Endothelial cell of umbilical vein (primary cell): ENCODE data around the gene JARID2. TPM values are rescaled to one million over a fixed set of nuclear protein-coding genes. Genes with fewer than 3 reads are reported as not detected.

Experiments used
- BruUV-seq: library from RNA; stranded (reverse); fragments of 400-500 nt; replicated peaks from 2 replicates; lab custom pipeline; 2021; lab: Mats Ljungman, UMichigan
- CTCF ChIA-PET: fragments of 300-600, 350-600 bp; sonication (Branson Sonifier 250); formaldehyde crosslinking; loops from one replicate; lab custom pipeline; 2021; ENCODE audit warnings: antibody characterized with exemption, inconsistent platforms; lab: Charles Lee
- POLR2A ChIA-PET: fragments of 300-600, 350-600 bp; sonication (Branson Sonifier 250); formaldehyde crosslinking; loops from one replicate; lab custom pipeline; 2021; ENCODE audit warnings: antibody characterized with exemption, inconsistent platforms; lab: Charles Lee
- DNase-seq: peaks from one replicate; pipeline ENCODE4 v3.0.0-alpha.2; 2011; ENCODE audit warnings: low read depth, low spot score
- FAIRE-seq: peaks from 2 replicates; lab custom pipeline; 2011; peaks lifted over from hg19 to GRCh38; lab: Jason Lieb, UNC
- H2AFZ ChIP-seq: 2 replicates; pipeline ENCODE4 v1.6.0; 2012; ENCODE audit warnings: low read depth, low read length, control low read depth, inconsistent platforms
- H3K27ac ChIP-seq: 2 replicates; pipeline ENCODE4 v1.5.1; 2011; ENCODE audit warnings: low read depth, mild to moderate bottlenecking, control low read depth, low read length, moderate library complexity; ENCODE audit not compliant: insufficient read depth
- H3K27me3 ChIP-seq, 2 experiments: 2 replicates each; pipeline versions ENCODE4 v1.6.0 to v1.6.1; 2011; ENCODE audit warnings: low read length in 2 of 2, mixed read lengths in 1 of 2; ENCODE audit not compliant: control insufficient read depth in 2 of 2, insufficient read depth in 2 of 2
- H3K36me3 ChIP-seq, 2 experiments: 2 replicates in 1 of 2; 3 replicates in 1 of 2; pipeline ENCODE4 v1.5.1; 2011; ENCODE audit warnings: low read length in 2 of 2, mild to moderate bottlenecking in 1 of 2, moderate library complexity in 1 of 2; ENCODE audit not compliant: control insufficient read depth in 2 of 2, insufficient read depth in 2 of 2; ENCODE audit errors: extremely low read depth in 1 of 2
- H3K4me1 ChIP-seq: 3 replicates; pipeline ENCODE4 v1.5.1; 2011; ENCODE audit warnings: mild to moderate bottlenecking, low read length; ENCODE audit not compliant: control insufficient read depth, insufficient read depth; ENCODE audit errors: extremely low read depth
- H3K4me2 ChIP-seq: 2 replicates; pipeline ENCODE4 v1.6.1; 2011; ENCODE audit warnings: low read length, control low read depth, mixed read lengths; ENCODE audit not compliant: insufficient read depth
- H3K4me3 ChIP-seq, 3 experiments: fragments of 200-600 bp in 1 of 3; sonication (generic), shearing (Covaris generic) in 1 of 3; replicated peaks in 1 of 3; 2 replicates each; pipeline ENCODE4 v1.5.1; 2011 to 2016; ENCODE audit warnings: control low read depth in 3 of 3, low read length in 3 of 3, mild to moderate bottlenecking in 2 of 3, inconsistent platforms in 1 of 3, low read depth in 1 of 3, moderate library complexity in 1 of 3; ENCODE audit not compliant: insufficient read depth in 1 of 3
- H3K79me2 ChIP-seq: 2 replicates; pipeline ENCODE4 v1.6.0; 2012; ENCODE audit warnings: low read length, inconsistent platforms; ENCODE audit not compliant: control insufficient read depth, insufficient read depth
- H3K9ac ChIP-seq: replicated peaks from 2 replicates; pipeline ENCODE3; 2011; ENCODE audit warnings: low read length, control low read depth; ENCODE audit not compliant: insufficient read depth; ENCODE audit errors: extremely low read depth
- H3K9me1 ChIP-seq: replicated peaks from 3 replicates; pipeline ENCODE4 v1.6.0; 2011; ENCODE audit warnings: mild to moderate bottlenecking, low read length; ENCODE audit not compliant: control insufficient read depth, insufficient read depth; ENCODE audit errors: extremely low read depth
- H3K9me3 ChIP-seq: replicated peaks from 2 replicates; pipeline ENCODE4 v1.5.1; 2012; ENCODE audit warnings: low read length, inconsistent platforms; ENCODE audit not compliant: control insufficient read depth, insufficient read depth
- H4K20me1 ChIP-seq: replicated peaks from 2 replicates; pipeline ENCODE3; 2011; ENCODE audit warnings: mild to moderate bottlenecking, low read length; ENCODE audit not compliant: control insufficient read depth, insufficient read depth; ENCODE audit errors: extremely low read depth
- CTCF ChIP-seq, 2 donors: IDR thresholded peaks; 1 replicate in 1 of 2; 2 replicates in 1 of 2; pipeline ENCODE4 v1.5.1; 2011; ENCODE audit warnings: low read length in 2 of 2, mild to moderate bottlenecking in 2 of 2, moderate library complexity in 2 of 2, control low read depth in 1 of 2, inconsistent platforms in 1 of 2, low read depth in 1 of 2; ENCODE audit not compliant: insufficient read depth in 1 of 2; ENCODE audit errors: extremely low read depth in 1 of 2
- EZH2 ChIP-seq: IDR thresholded peaks from 2 replicates; pipeline ENCODE4 v1.6.1; 2012; ENCODE audit warnings: borderline replicate concordance, low read depth, mild to moderate bottlenecking, moderate library complexity, low read length, inconsistent platforms; ENCODE audit not compliant: severe bottlenecking
- FOS ChIP-seq: IDR thresholded peaks from 2 replicates; pipeline ENCODE4 v1.6.1; 2011; ENCODE audit warnings: mild to moderate bottlenecking, low read length, moderate library complexity, borderline replicate concordance; ENCODE audit not compliant: insufficient read depth
- GATA2 ChIP-seq: IDR thresholded peaks from 2 replicates; pipeline ENCODE4 v1.7.0; 2011; ENCODE audit warnings: low read depth, mild to moderate bottlenecking, moderate library complexity, mixed read lengths, low read length; ENCODE audit not compliant: insufficient read length, insufficient read depth
- JUN ChIP-seq: IDR thresholded peaks from 2 replicates; pipeline ENCODE4 v1.6.1; 2011; ENCODE audit warnings: borderline replicate concordance, low read depth; ENCODE audit not compliant: insufficient read length, insufficient read depth
- MAX ChIP-seq: IDR thresholded peaks from 2 replicates; pipeline ENCODE4 v1.6.1; 2011; ENCODE audit not compliant: insufficient read depth, insufficient read length
- MYC ChIP-seq: IDR thresholded peaks from one replicate; pipeline ENCODE4 v1.6.1; 2011; ENCODE audit warnings: mild to moderate bottlenecking, low read depth, low read length
- POLR2A ChIP-seq: IDR thresholded peaks from 2 replicates; pipeline ENCODE4 v1.6.1; 2012; ENCODE audit warnings: low read depth, mild to moderate bottlenecking, control low read depth, low read length
- POLR2AphosphoS5 ChIP-seq: IDR thresholded peaks from 2 replicates; pipeline ENCODE4 v1.6.1; 2012; ENCODE audit warnings: low read depth, mild to moderate bottlenecking, control low read depth, low read length, moderate library complexity; ENCODE audit not compliant: insufficient read depth
- dilution Hi-C: fragments of 300-500 bp; cut with MboI; formaldehyde crosslinking; loops from one replicate; pipeline ENCODE4 v1.15.0; 2019; ENCODE audit warnings: low sequenced_read_pairs; ENCODE audit not compliant: extremely low pct_ligation_motif_present
- intact Hi-C: fragments of 100-400 bp; cut with micrococcal nuclease; formaldehyde crosslinking; loops from one replicate; pipeline ENCODE4 v1.10.0; 2022
- polyA plus RNA-seq, 4 experiments: library from polyadenylated mRNA; depleted of rRNA in 3 of 4; stranded (reverse) in 3 of 4; unstranded in 1 of 4; fragments of >200 nt; gene quantifications; 2 replicates each; pipeline versions ENCODE4 v1.2.1 to v1.2.3, GENCODE V29; 2011 to 2012; ENCODE audit warnings: missing spikeins in 1 of 4
- total RNA-seq: library from RNA; stranded (reverse); gene quantifications from 2 replicates; pipeline ENCODE4 v1.2.3, GENCODE V29; 2021

JARID2 gene
- total and polyA plus RNA-seq, 2 donors (not counting 3 experiments of a cell fraction or from before 2014, with no cell fraction given): 2.9 to 10.6 TPM

- H3K9me3 ChIP-seq: no peaks in the 10 kb centered on the region
- dilution Hi-C loops: no loop called here
- BruUV-seq: no TSS peak
- no peaks in the 10 kb centered on the region for H3K27me3 ChIP-seq
- no peak overlapping the region for H3K27ac ChIP-seq
- no peak for TF ChIP-seq MYC
- no peak for TF ChIP-seq POLR2A
- TF ChIP-seq EZH2: no peak
- TF ChIP-seq FOS: no peak
- TF ChIP-seq GATA2: no peak
- TF ChIP-seq POLR2AphosphoS5: no peak
- TF ChIP-seq MAX: no peak
- no peak for TF ChIP-seq JUN
- no peak for TF ChIP-seq CTCF (IDR thresholded peaks at IDR 0.05; ENCODE audit: extremely low read depth in 1 of 2, insufficient read depth in 1 of 2, low read depth in 1 of 2, low read length in 2 of 2)
- intact Hi-C loops: no loop called here
- H3K4me3 ChIP-seq: no peak overlapping the region
- DNase-seq (no peak), FAIRE-seq (no peak)
- H3K9ac ChIP-seq: no peak overlapping the region
- no peaks in the 10 kb centered on the region for H4K20me1 ChIP-seq
- no peaks in the 10 kb centered on the region for H3K79me2 ChIP-seq
- peaks cover 5% of the 10 kb centered on the region for H3K4me1 ChIP-seq
- no peaks in the 10 kb centered on the region for H3K9me1 ChIP-seq
- H3K36me3 ChIP-seq: no peaks in the 10 kb centered on the region
- H2AFZ ChIP-seq: no peak overlapping the region
- H3K4me2 ChIP-seq: no peak overlapping the region
- CTCF ChIA-PET: no interaction called here
- POLR2A ChIA-PET: no interaction called here
Measured at GRCh38 chr6:15402406-15403045, 156.7 kb downstream of the JARID2 start.
